IMR-90 (cell line): ENCODE measurements around the gene WBP2NL. TPM values are rescaled to one million over a fixed set of nuclear protein-coding genes. Genes with fewer than 3 reads are reported as not detected.

Experiments used
- ATAC-seq: fragments of 200-7000 bp; cut with Tn5 transposase; 2 replicates; pipeline ENCODE4 v1.9.1; 2020; ENCODE audit warnings: low read depth, mild to moderate bottlenecking, moderate library complexity
- BruUV-seq: library from RNA; stranded (reverse); fragments of 400-500 nt; replicated peaks from 2 replicates; lab custom pipeline; 2021; lab: Mats Ljungman, UMichigan
- CTCF ChIA-PET: fragments of 300-600 bp; formaldehyde crosslinking; extraction: SDS; loops from one replicate; lab custom pipeline; 2021; ENCODE audit warnings: antibody characterized with exemption; lab: Yijun Ruan, JAX
- POLR2A ChIA-PET: fragments of 300-600 bp; sonication (Branson Sonifier 250); formaldehyde crosslinking; loops from one replicate; lab custom pipeline; 2022; ENCODE audit warnings: antibody characterized with exemption; ENCODE audit not compliant: unreplicated experiment; lab: Charles Lee
- DNase-seq: peaks from one replicate; pipeline ENCODE4 v3.0.0; 2013
- H2AFZ ChIP-seq: replicated peaks from 2 replicates; pipeline ENCODE3; 2013; ENCODE audit warnings: low read length, mild to moderate bottlenecking; ENCODE audit not compliant: poor library complexity
- H2AK5ac ChIP-seq: 2 replicates; pipeline ENCODE4 v1.6.1; 2013; ENCODE audit warnings: low read depth, low read length, inconsistent platforms
- H2AK9ac ChIP-seq: replicated peaks from 2 replicates; pipeline ENCODE3; 2013; ENCODE audit warnings: mild to moderate bottlenecking, low read depth, low read length, moderate library complexity; ENCODE audit not compliant: poor library complexity
- H2BK120ac ChIP-seq: 2 replicates; pipeline ENCODE4 v1.6.1; 2013; ENCODE audit warnings: low read depth, low read length, inconsistent platforms
- H2BK15ac ChIP-seq: 3 replicates; pipeline ENCODE4 v1.6.1; 2013; ENCODE audit warnings: low read depth, low read length, inconsistent platforms
- H2BK20ac ChIP-seq: 2 replicates; pipeline ENCODE4 v1.6.1; 2013; ENCODE audit warnings: low read depth, mild to moderate bottlenecking, inconsistent platforms, low read length, moderate library complexity
- H2BK5ac ChIP-seq: 2 replicates; pipeline ENCODE4 v1.6.1; 2013; ENCODE audit warnings: mild to moderate bottlenecking, low read depth, low read length, inconsistent platforms; ENCODE audit not compliant: poor library complexity, severe bottlenecking
- H3K14ac ChIP-seq: replicated peaks from 2 replicates; pipeline ENCODE4 v1.6.1; 2013; ENCODE audit warnings: low read depth, low read length, inconsistent platforms
- H3K18ac ChIP-seq: 2 replicates; pipeline ENCODE4 v1.6.1; 2013; ENCODE audit warnings: low read depth, low read length, control low read depth
- H3K23ac ChIP-seq: 2 replicates; pipeline ENCODE4 v1.6.1; 2013; ENCODE audit warnings: low read depth, low read length, inconsistent platforms
- H3K27ac ChIP-seq: 2 replicates; pipeline ENCODE4 v1.5.1; 2013; ENCODE audit warnings: mild to moderate bottlenecking, control low read depth, low read length; ENCODE audit not compliant: insufficient read depth
- H3K27me3 ChIP-seq: 2 replicates; pipeline ENCODE4 v1.6.1; 2013; ENCODE audit warnings: low read length; ENCODE audit not compliant: control insufficient read depth, insufficient read depth
- H3K36me3 ChIP-seq: 2 replicates; pipeline ENCODE4 v1.6.1; 2013; ENCODE audit warnings: low read length, mixed read lengths; ENCODE audit not compliant: control insufficient read depth, insufficient read depth
- H3K4ac ChIP-seq: 2 replicates; pipeline ENCODE4 v1.6.1; 2013; ENCODE audit warnings: low read depth, low read length, inconsistent platforms
- H3K4me1 ChIP-seq: 2 replicates; pipeline ENCODE4 v1.6.1; 2013; ENCODE audit warnings: low read length, mixed read lengths; ENCODE audit not compliant: control insufficient read depth, insufficient read depth
- H3K4me2 ChIP-seq: 2 replicates; pipeline ENCODE4 v1.6.1; 2013; ENCODE audit warnings: low read depth, mild to moderate bottlenecking, control low read depth, low read length, moderate library complexity
- H3K4me3 ChIP-seq: 2 replicates; pipeline ENCODE4 v1.5.1; 2013; ENCODE audit warnings: low read depth, mild to moderate bottlenecking, control low read depth, low read length, moderate library complexity; ENCODE audit not compliant: insufficient read depth
- H3K56ac ChIP-seq: 2 replicates; pipeline ENCODE4 v1.6.1; 2013; ENCODE audit warnings: low read length, inconsistent platforms; ENCODE audit not compliant: insufficient read depth; ENCODE audit errors: extremely low read depth
- H3K79me1 ChIP-seq, 2 experiments: 2 replicates each; pipeline ENCODE4 v1.6.1; 2013; ENCODE audit warnings: low read length in 2 of 2, inconsistent platforms in 1 of 2, low read depth in 1 of 2
- H3K9ac ChIP-seq: 2 replicates; pipeline ENCODE4 v1.6.1; 2013; ENCODE audit warnings: low read depth, low read length, control low read depth
- H3K9me1 ChIP-seq: 2 replicates; pipeline ENCODE4 v1.6.1; 2013; ENCODE audit warnings: low read length, inconsistent platforms; ENCODE audit not compliant: insufficient read depth
- H3K9me3 ChIP-seq: 2 replicates; pipeline ENCODE4 v1.6.1; 2013; ENCODE audit warnings: low read length; ENCODE audit not compliant: control insufficient read depth, insufficient read depth
- H4K20me1 ChIP-seq: 2 replicates; pipeline ENCODE4 v1.6.1; 2013; ENCODE audit warnings: low read length, inconsistent platforms; ENCODE audit not compliant: insufficient read depth
- H4K5ac ChIP-seq: 2 replicates; pipeline ENCODE4 v1.6.1; 2013; ENCODE audit warnings: mild to moderate bottlenecking, low read depth, low read length, control low read depth
- H4K8ac ChIP-seq, 2 experiments: 2 replicates each; pipeline ENCODE4 v1.6.1; 2013; ENCODE audit warnings: low read depth in 2 of 2, low read length in 2 of 2, control low read depth in 1 of 2, inconsistent platforms in 1 of 2
- H4K91ac ChIP-seq: 2 replicates; pipeline ENCODE4 v1.6.1; 2013; ENCODE audit warnings: low read depth, low read length, inconsistent platforms; ENCODE audit not compliant: insufficient read depth
- BHLHE40 ChIP-seq: fragments of 150-350 bp; IDR thresholded peaks from 2 replicates; pipeline ENCODE4 v1.6.1; 2016; ENCODE audit warnings: mild to moderate bottlenecking, low read depth, low read length
- CEBPB ChIP-seq: IDR thresholded peaks from 2 replicates; pipeline ENCODE4 v1.6.1; 2012; ENCODE audit warnings: low read depth, low read length, improper control_type of control experiment
- CHD1 ChIP-seq: IDR thresholded peaks from 2 replicates; pipeline ENCODE4 v1.6.1; 2012; ENCODE audit warnings: low read depth, low read length, improper control_type of control experiment
- CTCF ChIP-seq: conservative IDR thresholded peaks from 2 replicates; pipeline ENCODE4 v1.5.1; 2012; ENCODE audit warnings: mild to moderate bottlenecking, low read depth, low read length, improper control_type of control experiment
- ELK1 ChIP-seq: fragments of 150-350 bp; IDR thresholded peaks from 2 replicates; pipeline ENCODE4 v1.6.1; 2016; ENCODE audit warnings: low read depth, mild to moderate bottlenecking, low read length, moderate library complexity, borderline replicate concordance
- FOS ChIP-seq: fragments of 150-350 bp; IDR thresholded peaks from 2 replicates; pipeline ENCODE4 v1.6.1; 2016; ENCODE audit warnings: low read depth, low read length
- MAFK ChIP-seq: IDR thresholded peaks from 2 replicates; pipeline ENCODE4 v1.6.1; 2012; ENCODE audit warnings: low read depth, low read length, improper control_type of control experiment
- MAZ ChIP-seq: IDR thresholded peaks from 2 replicates; pipeline ENCODE4 v1.6.1; 2012; ENCODE audit warnings: low read depth, mild to moderate bottlenecking, low read length, improper control_type of control experiment, moderate library complexity, borderline replicate concordance
- MXI1 ChIP-seq: IDR thresholded peaks from 2 replicates; pipeline ENCODE4 v1.6.1; 2012; ENCODE audit warnings: low read depth, mild to moderate bottlenecking, low read length, moderate library complexity, borderline replicate concordance
- NFE2L2 ChIP-seq: fragments of 150-350 bp; IDR thresholded peaks from 2 replicates; pipeline ENCODE4 v1.6.1; 2016; ENCODE audit warnings: low read depth, mild to moderate bottlenecking, low read length
- POLR2A ChIP-seq: IDR thresholded peaks from 2 replicates; pipeline ENCODE4 v1.6.1; 2012; ENCODE audit warnings: mild to moderate bottlenecking, low read depth, low read length
- RAD21 ChIP-seq: IDR thresholded peaks from 2 replicates; pipeline ENCODE4 v1.6.1; 2012; ENCODE audit warnings: low read length, improper control_type of control experiment
- RCOR1 ChIP-seq: IDR thresholded peaks from 2 replicates; pipeline ENCODE4 v1.6.1; 2012; ENCODE audit warnings: mild to moderate bottlenecking, low read length, improper control_type of control experiment; ENCODE audit not compliant: insufficient replicate concordance
- RFX5 ChIP-seq: IDR thresholded peaks from 2 replicates; pipeline ENCODE4 v1.8.0; 2012; ENCODE audit warnings: low read depth, mild to moderate bottlenecking, low read length, moderate library complexity
- SMC3 ChIP-seq: fragments of 150-350 bp; IDR thresholded peaks from 2 replicates; pipeline ENCODE4 v1.6.1; 2016; ENCODE audit warnings: low read depth, mild to moderate bottlenecking, antibody characterized with exemption, low read length, moderate library complexity
- WGBS, 2 experiments: methylation state at CpG; one replicate each; pipeline versions ENCODE4 v1.1.5 to v1.1.7; 2013; ENCODE audit warnings: missing lambda C conversion rate in 2 of 2; ENCODE audit not compliant: insufficient read length in 1 of 2; ENCODE audit errors: extremely low coverage in 2 of 2; 5-methylcytosine and 5-hydroxymethylcytosine counted together
- dilution Hi-C: fragments of 300-500 bp; cut with HindIII; formaldehyde crosslinking; loops from one replicate; pipeline ENCODE4 v1.14.3; 2018; ENCODE audit warnings: low sequenced_read_pairs; ENCODE audit not compliant: unreplicated experiment
- in situ Hi-C: fragments of 300-500 bp; cut with MboI; formaldehyde crosslinking; loops from 3 replicates; pipeline ENCODE4 v1.14.3; 2019; ENCODE audit warnings: low sequenced_read_pairs, inconsistent platforms, mixed read lengths
- intact Hi-C: fragments of 100-400 bp; cut with micrococcal nuclease; formaldehyde crosslinking; loops from 2 replicates; pipeline ENCODE4 v1.10.0; 2022
- polyA plus RNA-seq, 3 experiments: library from polyadenylated mRNA; depleted of rRNA; stranded (reverse); fragments of >200 nt; gene quantifications; 2 replicates each; pipeline ENCODE4 v1.2.3, GENCODE V29; 2012; ENCODE audit warnings: low replicate concordance in 1 of 3
- total RNA-seq: library from RNA; depleted of rRNA; stranded (reverse); fragments of >200 nt; gene quantifications from 2 replicates; pipeline ENCODE4 v1.2.3, GENCODE V29; 2012
- TF ChIP-seq, protein P1 (sequence below): fragments of 150-350 bp; IDR thresholded peaks from 2 replicates; pipeline ENCODE4 v1.6.1; 2017; ENCODE audit warnings: mild to moderate bottlenecking, antibody characterized with exemption, low read length, low read depth

The WBP2NL gene
- total and polyA plus RNA-seq, 2 of the 4 experiments (the other 2 are of a cell fraction): not detected

DNA sequence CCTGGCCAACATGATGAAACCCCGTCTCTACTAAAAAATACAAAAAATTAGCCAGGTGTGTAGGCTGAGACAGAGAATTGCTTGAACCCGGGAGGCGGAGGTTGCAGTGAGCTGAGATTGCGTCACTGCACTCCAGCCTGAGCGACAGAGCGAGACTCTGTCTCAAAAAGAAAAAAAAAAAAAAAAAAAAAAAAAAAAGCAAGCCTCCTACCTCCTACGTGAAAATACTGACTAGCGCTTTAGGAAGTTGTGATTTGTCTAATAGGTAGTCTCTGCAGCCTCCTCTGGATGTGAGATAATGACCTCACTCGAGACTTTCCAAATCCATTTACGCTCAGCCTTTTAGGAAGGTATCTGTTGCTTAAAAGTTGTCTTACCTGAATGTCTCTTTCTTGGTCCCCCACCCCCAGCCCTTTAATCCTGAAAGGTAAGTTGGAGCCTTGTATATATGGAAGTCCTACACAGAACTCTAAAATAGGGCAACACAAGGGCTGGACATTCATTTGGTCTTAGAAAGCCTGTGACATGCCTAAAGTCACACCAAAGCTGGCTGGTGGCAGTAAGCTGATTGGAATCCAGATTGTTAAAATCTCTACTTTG is 23.8 kb upstream of the WBP2NL start:
- H3K4me3 ChIP-seq: no peak overlapping the region
- no peak overlapping the region for H2BK5ac ChIP-seq
- WGBS, 2 experiments: no CpG with 5 or more reads among the region's 10 CpGs
- no peak overlapping the region for H3K27ac ChIP-seq
- no peak overlapping the region for H2BK120ac ChIP-seq
- H4K91ac ChIP-seq: no peak overlapping the region
- no peaks in the 10 kb centered on the region for H3K79me1 ChIP-seq
- H3K4ac ChIP-seq: no peak overlapping the region
- H3K9me3 ChIP-seq: no peaks in the 10 kb centered on the region
- H3K36me3 ChIP-seq: no peaks in the 10 kb centered on the region
- in situ Hi-C loops: no loop called here
- H3K9me1 ChIP-seq: no peaks in the 10 kb centered on the region
- no peak for TF ChIP-seq CEBPB
- TF ChIP-seq, protein P1, sequence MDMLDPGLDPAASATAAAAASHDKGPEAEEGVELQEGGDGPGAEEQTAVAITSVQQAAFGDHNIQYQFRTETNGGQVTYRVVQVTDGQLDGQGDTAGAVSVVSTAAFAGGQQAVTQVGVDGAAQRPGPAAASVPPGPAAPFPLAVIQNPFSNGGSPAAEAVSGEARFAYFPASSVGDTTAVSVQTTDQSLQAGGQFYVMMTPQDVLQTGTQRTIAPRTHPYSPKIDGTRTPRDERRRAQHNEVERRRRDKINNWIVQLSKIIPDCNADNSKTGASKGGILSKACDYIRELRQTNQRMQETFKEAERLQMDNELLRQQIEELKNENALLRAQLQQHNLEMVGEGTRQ: no peak
- TF ChIP-seq SMC3: no peak
- no peak for TF ChIP-seq NFE2L2
- no peak for TF ChIP-seq MAZ
- no peak for TF ChIP-seq MXI1
- TF ChIP-seq RFX5: no peak
- TF ChIP-seq POLR2A: no peak
- TF ChIP-seq CHD1: no peak
- TF ChIP-seq RAD21: no peak
- no peak for TF ChIP-seq CTCF
- no peak for TF ChIP-seq ELK1
- no peak for TF ChIP-seq RCOR1
- no peak for TF ChIP-seq MAFK
- no peak for TF ChIP-seq BHLHE40
- TF ChIP-seq FOS: no peak
- no peak overlapping the region for H3K56ac ChIP-seq
- ATAC-seq: no peak
- no peak overlapping the region for H2AK9ac ChIP-seq
- no peak overlapping the region for H3K18ac ChIP-seq
- H4K5ac ChIP-seq: no peak overlapping the region
- DNase-seq: no peak
- H2AFZ ChIP-seq: no peak overlapping the region
- intact Hi-C loops: no loop called here
- dilution Hi-C loops: no loop called here
- CTCF ChIA-PET: interaction anchor here (0.6 kb wide), 1 partner anchor 567 kb away, joined by 3 read pairs; no protein-coding TSS in a partner anchor
- H3K9ac ChIP-seq: no peak overlapping the region
- no peak overlapping the region for H2BK15ac ChIP-seq
- H3K14ac ChIP-seq: no peak overlapping the region
- no peaks in the 10 kb centered on the region; the same call in 1 of the 2 replicates for H3K4me1 ChIP-seq
- H3K23ac ChIP-seq: no peak overlapping the region; the same call in 1 of the 2 replicates
- peaks cover 70% of the 10 kb centered on the region for H3K27me3 ChIP-seq
- H4K20me1 ChIP-seq: no peaks in the 10 kb centered on the region
- no peak overlapping the region for H2BK20ac ChIP-seq
- no peak overlapping the region for H3K4me2 ChIP-seq
- BruUV-seq: no TSS peak
- no peak overlapping the region for H4K8ac ChIP-seq
- no peak overlapping the region for H2AK5ac ChIP-seq
- POLR2A ChIA-PET: interaction anchor here (0.6 kb wide), 1 partner anchor 22 kb away, joined by 3 read pairs; no protein-coding TSS in a partner anchor
